Activated CD4-positive, alpha-beta memory T cell treated with anti-CD3 and anti-CD28 coated beads, Interleukin-2, amount 10 ng/mL, durations not matched to agents 7 days and 5 days (primary cell): ENCODE results near the gene GDF9. TPM values are rescaled to one million over a fixed set of nuclear protein-coding genes. Genes with fewer than 3 reads are reported as not detected.

Source experiments
- CTCF ChIA-PET: fragments of 350-600 bp; sonication (Branson Sonifier 250); formaldehyde crosslinking; loops from one replicate; lab custom pipeline; 2021; ENCODE audit warnings: antibody characterized with exemption, inconsistent platforms; lab: Charles Lee
- POLR2A ChIA-PET: fragments of 350-600 bp; sonication (Branson Sonifier 250); formaldehyde crosslinking; loops from one replicate; lab custom pipeline; 2021; ENCODE audit warnings: antibody characterized with exemption; lab: Charles Lee
- DNase-seq: peaks from one replicate; pipeline ENCODE4 v3.0.0-alpha.2; 2020
- H3K27ac Mint-ChIP-seq: one replicate; pipeline ENCODE4 v1.8.0; 2021; ENCODE audit warnings: mild to moderate bottlenecking, mixed read lengths
- H3K27me3 Mint-ChIP-seq: one replicate; pipeline ENCODE4 v1.8.0; 2021; ENCODE audit warnings: mixed read lengths
- H3K36me3 Mint-ChIP-seq: one replicate; pipeline ENCODE4 v1.8.0; 2021; ENCODE audit warnings: low read depth, mixed read lengths
- H3K4me1 Mint-ChIP-seq: one replicate; pipeline ENCODE4 v1.8.0; 2021; ENCODE audit warnings: mixed read lengths
- H3K4me3 Mint-ChIP-seq: one replicate; pipeline ENCODE4 v1.8.0; 2021; ENCODE audit warnings: mild to moderate bottlenecking, mixed read lengths
- H3K9me3 Mint-ChIP-seq: one replicate; pipeline ENCODE4 v1.8.0; 2021; ENCODE audit warnings: mixed read lengths
- total RNA-seq, 2 experiments: library from RNA; stranded (reverse); gene quantifications; one replicate each; pipeline ENCODE4 v1.2.3, GENCODE V29; 2021

The GDF9 gene
- total RNA-seq, 2 experiments from 2014 or later: 0.68 to 1.2 TPM

DNA sequence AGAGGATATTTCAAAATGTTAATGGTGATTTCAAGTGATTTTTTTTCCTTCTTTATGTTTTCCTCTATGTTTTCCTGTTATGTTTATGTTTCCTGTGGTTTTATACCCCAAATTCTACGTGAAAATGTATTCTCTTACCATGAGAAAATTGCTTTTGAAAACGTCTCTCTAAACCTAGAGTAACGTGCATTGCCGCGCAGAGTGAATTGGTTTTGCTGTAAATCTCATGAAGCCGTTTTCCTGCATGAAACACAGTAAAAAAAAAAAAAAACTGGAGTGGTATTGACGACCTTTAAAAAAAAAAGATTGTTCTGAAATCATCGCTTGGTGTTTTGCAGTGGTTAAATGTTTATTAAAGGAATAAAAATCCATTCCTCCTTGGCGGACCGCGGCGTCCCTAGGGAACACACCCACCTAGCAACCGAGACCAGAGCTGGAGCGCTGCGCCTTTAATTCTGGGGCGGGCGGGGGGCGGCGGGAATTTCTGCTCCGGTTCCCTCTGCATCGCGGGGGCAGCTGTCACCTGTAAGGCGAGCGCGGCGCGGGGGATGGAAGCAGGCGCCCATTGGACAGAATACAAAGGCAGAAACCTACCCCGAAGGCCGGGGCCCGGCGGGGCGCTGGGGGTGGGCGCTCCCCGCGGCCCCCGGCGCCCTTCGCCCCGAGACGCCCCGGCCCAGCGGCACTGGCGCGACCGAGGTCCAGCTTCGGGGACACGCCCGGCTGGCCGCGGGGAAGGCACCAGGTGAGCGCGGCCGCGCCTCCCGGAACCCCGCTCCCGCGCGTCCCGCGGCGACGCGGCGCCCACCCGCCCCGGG, 53.3 kb downstream of the GDF9 start, which contains the start of gene SOWAHA:
SOWAHA (plus strand) TSS at position 522 of the 818 bp plus-strand sequence. CDS start 320 bp downstream, outside the sequence.
- CTCF ChIA-PET: interaction anchor here (1.2 to 5.5 kb wide), 3 partner anchors 15 to 307 kb away, joined by 4 to 36 read pairs (median 9); partner anchors contain the start of gene SHROOM1
- Mint-ChIP-seq H3K9me3 (no peaks in the 10 kb centered on the region), H3K4me3 (peak within 1 kb of the TSS; percentile 56), H3K4me1 (peaks cover 12% of the 10 kb centered on the region), H3K27ac (no peak within 1 kb of the TSS), H3K27me3 (peaks cover 49% of the 10 kb centered on the region), H3K36me3 (no peaks in the 10 kb centered on the region)
- POLR2A ChIA-PET: interaction anchor here (1.0 to 1.4 kb wide), 4 partner anchors 10 to 53 kb away, joined by 3 to 5 read pairs (median 4); partner anchors contain the start of genes GDF9, SHROOM1 and UQCRQ
- DNase-seq: no peak

DNA sequence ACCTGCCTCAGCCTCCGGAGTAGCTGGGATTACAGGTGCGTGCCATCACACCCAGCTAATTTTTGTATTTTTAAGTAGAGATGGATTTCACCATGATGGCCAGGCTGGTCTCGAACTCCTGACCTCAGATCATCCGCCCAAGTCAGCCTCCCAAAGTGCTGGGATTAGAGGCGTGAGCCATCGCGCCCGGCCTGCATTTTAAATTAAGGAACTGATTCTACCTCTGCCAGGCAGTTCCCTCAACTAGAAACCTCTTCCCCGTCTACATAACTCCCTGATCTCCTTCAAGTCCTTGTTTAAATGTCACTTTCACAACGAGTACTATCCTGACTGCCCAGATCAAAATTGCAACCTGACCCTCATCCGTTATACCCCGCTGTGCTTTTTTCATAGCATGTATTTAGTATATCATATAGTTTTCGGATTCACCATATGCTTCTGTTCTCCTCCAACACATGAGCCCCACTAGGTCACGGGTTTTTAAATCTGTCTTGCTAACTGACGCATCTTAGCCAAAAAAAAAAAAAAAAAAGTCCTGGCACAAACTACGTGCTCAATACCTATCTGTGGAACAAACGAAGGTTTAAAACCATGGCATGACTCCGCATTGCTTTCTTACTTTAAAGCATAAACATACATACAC, 54.0 kb downstream of the GDF9 start:
- no peak overlapping the region for H3K27ac Mint-ChIP-seq
- H3K9me3 Mint-ChIP-seq: no peaks in the 10 kb centered on the region
- CTCF ChIA-PET: interaction anchor here (1.0 to 1.6 kb wide), 3 partner anchors 8 to 311 kb away, joined by 3 to 5 read pairs (median 4); no protein-coding TSS in a partner anchor
- H3K4me3 Mint-ChIP-seq: peak overlapping the region; percentile 56
- peaks cover 12% of the 10 kb centered on the region for H3K4me1 Mint-ChIP-seq
- no peak for DNase-seq
- no peaks in the 10 kb centered on the region for H3K36me3 Mint-ChIP-seq
- POLR2A ChIA-PET: no interaction called here
- H3K27me3 Mint-ChIP-seq: peaks cover 53% of the 10 kb centered on the region

Other genes with a start within 250 kb of the GDF9 start
- gene IL13, start 208.3 kb downstream of the GDF9 start, total RNA-seq: 10 to 100 TPM; 32.9 to 36.6 TPM
- gene IL4, start 192.5 kb downstream of the GDF9 start, total RNA-seq: 10 to 100 TPM in 1 of 2 experiments, 1 to 10 TPM in 1; 7.4 to 12.6 TPM
- gene KIF3A, start 128.9 kb downstream of the GDF9 start, total RNA-seq: 10 to 100 TPM; 16.2 to 19.3 TPM
- 1 to 10 TPM; 6.4 to 6.7 TPM for gene CCNI2, start 119.0 kb downstream of the GDF9 start, total RNA-seq
- gene SEPTIN8, start 89.2 kb downstream of the GDF9 start, total RNA-seq: 10 to 100 TPM; 29.7 to 31.8 TPM
- gene SOWAHA, start 53.2 kb downstream of the GDF9 start, total RNA-seq: not detected
- 1 to 10 TPM; 2.5 to 2.7 TPM for gene SHROOM1, start 35.8 kb downstream of the GDF9 start, total RNA-seq
- gene UQCRQ, start 173 bp upstream of the GDF9 start, total RNA-seq: 100 to 1,000 TPM; 281 to 293 TPM
- gene LEAP2, start 7.2 kb upstream of the GDF9 start, total RNA-seq: 1 to 10 TPM; 2.5 to 3.2 TPM
- 10 to 100 TPM; 33.1 to 33.3 TPM for gene AFF4, start 97.2 kb upstream of the GDF9 start, total RNA-seq
- 10 to 100 TPM; 27.9 to 28.0 TPM for gene ZCCHC10, start 160.1 kb upstream of the GDF9 start, total RNA-seq
- 10 to 100 TPM; 88.2 to 94.6 TPM for gene HSPA4, start 185.5 kb upstream of the GDF9 start, total RNA-seq